ENCODE measurements around the gene FAM200C. TPM values are rescaled to one million over a fixed set of nuclear protein-coding genes. Genes with fewer than 3 reads are reported as not detected.

Gene FAM200C
- total and polyA plus RNA-seq, 10 of the 15 experiments (the other 5 are each of a cell fraction or from before 2014, with no cell fraction given), result 1.0 to 5.4 (median 2.2) TPM

GRCh38 chr5:160434022-160434531 is 34.2 kb upstream of the FAM200C start (continued):
- TF ChIP-seq HSF1 (IDR thresholded peaks at IDR 0.05; ENCODE audit: low read depth, low read length), result no peak
- TF ChIP-seq CBX3 (IDR thresholded peaks at IDR 0.05; ENCODE audit: borderline replicate concordance, low read depth), result no peak
- no peak for TF ChIP-seq KDM1A (IDR thresholded peaks at IDR 0.05; ENCODE audit: borderline replicate concordance)
- TF ChIP-seq IRF5 (IDR thresholded peaks at IDR 0.05; ENCODE audit: borderline replicate concordance), result no peak
- no peak for TF ChIP-seq ZBTB11 (CRISPR knock-in tag; IDR thresholded peaks at IDR 0.05)
- no peak for TF ChIP-seq GATAD2B (conservative IDR thresholded peaks at IDR 0.05; ENCODE audit: low read depth)
- no peak for TF ChIP-seq SIN3A (IDR thresholded peaks at IDR 0.05; ENCODE audit: low read depth, low read length)
- TF ChIP-seq, protein P1, sequence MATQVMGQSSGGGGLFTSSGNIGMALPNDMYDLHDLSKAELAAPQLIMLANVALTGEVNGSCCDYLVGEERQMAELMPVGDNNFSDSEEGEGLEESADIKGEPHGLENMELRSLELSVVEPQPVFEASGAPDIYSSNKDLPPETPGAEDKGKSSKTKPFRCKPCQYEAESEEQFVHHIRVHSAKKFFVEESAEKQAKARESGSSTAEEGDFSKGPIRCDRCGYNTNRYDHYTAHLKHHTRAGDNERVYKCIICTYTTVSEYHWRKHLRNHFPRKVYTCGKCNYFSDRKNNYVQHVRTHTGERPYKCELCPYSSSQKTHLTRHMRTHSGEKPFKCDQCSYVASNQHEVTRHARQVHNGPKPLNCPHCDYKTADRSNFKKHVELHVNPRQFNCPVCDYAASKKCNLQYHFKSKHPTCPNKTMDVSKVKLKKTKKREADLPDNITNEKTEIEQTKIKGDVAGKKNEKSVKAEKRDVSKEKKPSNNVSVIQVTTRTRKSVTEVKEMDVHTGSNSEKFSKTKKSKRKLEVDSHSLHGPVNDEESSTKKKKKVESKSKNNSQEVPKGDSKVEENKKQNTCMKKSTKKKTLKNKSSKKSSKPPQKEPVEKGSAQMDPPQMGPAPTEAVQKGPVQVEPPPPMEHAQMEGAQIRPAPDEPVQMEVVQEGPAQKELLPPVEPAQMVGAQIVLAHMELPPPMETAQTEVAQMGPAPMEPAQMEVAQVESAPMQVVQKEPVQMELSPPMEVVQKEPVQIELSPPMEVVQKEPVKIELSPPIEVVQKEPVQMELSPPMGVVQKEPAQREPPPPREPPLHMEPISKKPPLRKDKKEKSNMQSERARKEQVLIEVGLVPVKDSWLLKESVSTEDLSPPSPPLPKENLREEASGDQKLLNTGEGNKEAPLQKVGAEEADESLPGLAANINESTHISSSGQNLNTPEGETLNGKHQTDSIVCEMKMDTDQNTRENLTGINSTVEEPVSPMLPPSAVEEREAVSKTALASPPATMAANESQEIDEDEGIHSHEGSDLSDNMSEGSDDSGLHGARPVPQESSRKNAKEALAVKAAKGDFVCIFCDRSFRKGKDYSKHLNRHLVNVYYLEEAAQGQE (IDR thresholded peaks at IDR 0.05; ENCODE audit: low read depth, low read length), result no peak
- TF ChIP-seq, protein P2, sequence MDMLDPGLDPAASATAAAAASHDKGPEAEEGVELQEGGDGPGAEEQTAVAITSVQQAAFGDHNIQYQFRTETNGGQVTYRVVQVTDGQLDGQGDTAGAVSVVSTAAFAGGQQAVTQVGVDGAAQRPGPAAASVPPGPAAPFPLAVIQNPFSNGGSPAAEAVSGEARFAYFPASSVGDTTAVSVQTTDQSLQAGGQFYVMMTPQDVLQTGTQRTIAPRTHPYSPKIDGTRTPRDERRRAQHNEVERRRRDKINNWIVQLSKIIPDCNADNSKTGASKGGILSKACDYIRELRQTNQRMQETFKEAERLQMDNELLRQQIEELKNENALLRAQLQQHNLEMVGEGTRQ (IDR thresholded peaks at IDR 0.05; ENCODE audit: borderline replicate concordance, low read depth, low read length), result no peak; the same call in 1 of the 2 replicates
- TF ChIP-seq RUNX3 (IDR thresholded peaks at IDR 0.05; ENCODE audit: low read length), result peak; percentile 90
- TF ChIP-seq ETV6 (conservative IDR thresholded peaks at IDR 0.05 in 1 of 2, IDR thresholded peaks at IDR 0.05 in 1 of 2; ENCODE audit: borderline replicate concordance in 1 of 2, low read depth in 1 of 2), result no peak
- peak; percentile 29; the same call in 1 of the 2 replicates for TF ChIP-seq ZNF687 (IDR thresholded peaks at IDR 0.05)
- TF ChIP-seq MEF2A (IDR thresholded peaks at IDR 0.05; ENCODE audit: insufficient read depth, low read depth, low read length), result 0 out of 2 replicates have a peak, but pooled peaks have one; percentile 37
- no peak for TF ChIP-seq HCFC1 (IDR thresholded peaks at IDR 0.05; ENCODE audit: low read length)
